Fibroblast of lung (primary cell): ENCODE measurements around the gene NKAIN2. TPM values are rescaled to one million over a fixed set of nuclear protein-coding genes. Genes with fewer than 3 reads are reported as not detected.

Source experiments
- DNase-seq, 2 donors: peaks; one replicate each; pipeline versions ENCODE4 v3.0.0 to v3.0.0-alpha.2; 2010; ENCODE audit warnings: low read depth in 2 of 2
- H2AFZ ChIP-seq: 2 replicates; pipeline ENCODE4 v1.5.1; 2012; ENCODE audit warnings: low read length, control low read depth, inconsistent platforms
- H3K27ac ChIP-seq: 2 replicates; pipeline ENCODE4 v1.5.1; 2011; ENCODE audit warnings: low read length, control low read depth; ENCODE audit not compliant: insufficient read depth
- H3K27me3 ChIP-seq: 2 replicates; pipeline ENCODE4 v1.5.1; 2011; ENCODE audit warnings: mild to moderate bottlenecking, low read length; ENCODE audit not compliant: control insufficient read depth, insufficient read depth
- H3K36me3 ChIP-seq: 2 replicates; pipeline ENCODE4 v1.5.1; 2011; ENCODE audit warnings: low read length; ENCODE audit not compliant: control insufficient read depth, insufficient read depth
- H3K4me1 ChIP-seq: 2 replicates; pipeline ENCODE4 v1.5.1; 2011; ENCODE audit warnings: low read length; ENCODE audit not compliant: control insufficient read depth, insufficient read depth; ENCODE audit errors: extremely low read depth
- H3K4me2 ChIP-seq: 2 replicates; pipeline ENCODE4 v1.5.1; 2011; ENCODE audit warnings: low read length, control low read depth; ENCODE audit not compliant: insufficient read depth; ENCODE audit errors: extremely low read depth
- H3K4me3 ChIP-seq, 4 experiments: fragments of 200-600 bp in 1 of 4; sonication (generic) in 1 of 4; replicated peaks in 1 of 4; 2 replicates each; pipeline ENCODE4 v1.5.1; 2011 to 2016; ENCODE audit warnings: low read length in 4 of 4, low read depth in 3 of 4, mild to moderate bottlenecking in 3 of 4, control low read depth in 2 of 4, inconsistent platforms in 1 of 4, mixed read lengths in 1 of 4; ENCODE audit not compliant: insufficient read depth in 1 of 4; ENCODE audit errors: control extremely low read depth in 1 of 4
- H3K79me2 ChIP-seq: 2 replicates; pipeline ENCODE4 v1.5.1; 2012; ENCODE audit warnings: mild to moderate bottlenecking, low read length, inconsistent platforms; ENCODE audit not compliant: control insufficient read depth, insufficient read depth
- H3K9ac ChIP-seq: 2 replicates; pipeline ENCODE4 v1.5.1; 2011; ENCODE audit warnings: mild to moderate bottlenecking, low read length, control low read depth; ENCODE audit not compliant: insufficient read depth
- H3K9me3 ChIP-seq: 2 replicates; pipeline ENCODE4 v1.5.1; 2012; ENCODE audit warnings: low read depth, low read length; ENCODE audit not compliant: control insufficient read depth, insufficient read depth
- H4K20me1 ChIP-seq: 2 replicates; pipeline ENCODE4 v1.5.1; 2011; ENCODE audit warnings: low read length; ENCODE audit not compliant: control insufficient read depth, insufficient read depth; ENCODE audit errors: extremely low read depth
- CTCF ChIP-seq, 2 donors: IDR thresholded peaks in 1 of 2; conservative IDR thresholded peaks in 1 of 2; 1 replicate in 1 of 2; 2 replicates in 1 of 2; pipeline ENCODE4 v1.5.1; 2011 to 2012; ENCODE audit warnings: low read length in 2 of 2, control low read depth in 1 of 2, inconsistent platforms in 1 of 2, low read depth in 1 of 2, mild to moderate bottlenecking in 1 of 2
- EZH2 ChIP-seq: IDR thresholded peaks from 2 replicates; pipeline ENCODE4 v1.5.1; 2012; ENCODE audit warnings: low read length, control low read depth, mild to moderate bottlenecking; ENCODE audit errors: missing control alignments
- polyA plus RNA-seq, 2 donors: library from polyadenylated mRNA; depleted of rRNA in 1 of 2; stranded (reverse) in 1 of 2; unstranded in 1 of 2; fragments of >200 nt; gene quantifications; 2 replicates each; pipeline ENCODE4 v1.2.1, GENCODE V29; 2011 to 2012; ENCODE audit warnings: missing spikeins in 1 of 2
- total RNA-seq: library from RNA; depleted of rRNA; stranded (reverse); fragments of >200 nt; gene quantifications from 2 replicates; pipeline ENCODE4 v1.2.1, GENCODE V29; 2014

NKAIN2 gene
- total and polyA plus RNA-seq, 2 donors (not counting 1 experiment from before 2014, with no cell fraction given), result not detected

GRCh38 chr6:123804014-123804786 lies 535 bp downstream of the NKAIN2 start:
- H3K4me2 ChIP-seq, result no peak overlapping the region
- DNase-seq, result no peak
- H2AFZ ChIP-seq, result no peak overlapping the region

GRCh38 chr6:123804787-123805540 lies 1.3 kb downstream of the NKAIN2 start:
- TF ChIP-seq CTCF (conservative IDR thresholded peaks at IDR 0.05 in 1 of 2, IDR thresholded peaks at IDR 0.05 in 1 of 2; ENCODE audit: low read depth in 1 of 2, low read length in 2 of 2), result no peak
- TF ChIP-seq EZH2, result no peak
- H3K4me2 ChIP-seq, result no peak overlapping the region
- no peak overlapping the region for H3K4me3 ChIP-seq
- DNase-seq, result no peak
- H3K9me3 ChIP-seq, result no peaks in the 10 kb centered on the region
- H4K20me1 ChIP-seq, result no peaks in the 10 kb centered on the region
- H2AFZ ChIP-seq, result no peak overlapping the region
- H3K79me2 ChIP-seq, result no peaks in the 10 kb centered on the region
- no peaks in the 10 kb centered on the region for H3K4me1 ChIP-seq
- peaks cover 15% of the 10 kb centered on the region for H3K27me3 ChIP-seq
- no peak overlapping the region for H3K9ac ChIP-seq
- no peaks in the 10 kb centered on the region for H3K36me3 ChIP-seq
- no peak overlapping the region for H3K27ac ChIP-seq

More at GRCh38 chr6:123804014-123804786, 535 bp downstream of the NKAIN2 start:
- no peaks in the 10 kb centered on the region for H3K4me1 ChIP-seq
- no peaks in the 10 kb centered on the region for H3K9me3 ChIP-seq
- peaks cover 15% of the 10 kb centered on the region for H3K27me3 ChIP-seq
- peak; percentile 83 for TF ChIP-seq EZH2
- TF ChIP-seq CTCF (conservative IDR thresholded peaks at IDR 0.05 in 1 of 2, IDR thresholded peaks at IDR 0.05 in 1 of 2; ENCODE audit: low read depth in 1 of 2, low read length in 2 of 2), result no peak
- no peaks in the 10 kb centered on the region for H3K79me2 ChIP-seq
- no peak overlapping the region for H3K27ac ChIP-seq
- no peak overlapping the region for H3K9ac ChIP-seq
- H3K36me3 ChIP-seq, result no peaks in the 10 kb centered on the region
- no peaks in the 10 kb centered on the region for H4K20me1 ChIP-seq
- H3K4me3 ChIP-seq, result peak overlapping the region in 1 of 4 experiments; percentile 34

GRCh38 chr6:123805921-123806320 lies 2.3 kb downstream of the NKAIN2 start:
- peaks cover 15% of the 10 kb centered on the region for H3K27me3 ChIP-seq
- H3K4me2 ChIP-seq, result no peak overlapping the region
- no peak overlapping the region for H3K27ac ChIP-seq
- H3K36me3 ChIP-seq, result no peaks in the 10 kb centered on the region
- no peaks in the 10 kb centered on the region for H4K20me1 ChIP-seq
- TF ChIP-seq EZH2 (no peak), CTCF (conservative IDR thresholded peaks at IDR 0.05 in 1 of 2, IDR thresholded peaks at IDR 0.05 in 1 of 2; ENCODE audit: low read depth in 1 of 2, low read length in 2 of 2) (no peak)
- no peaks in the 10 kb centered on the region for H3K4me1 ChIP-seq
- no peak for DNase-seq
- H3K9ac ChIP-seq, result no peak overlapping the region
- H3K9me3 ChIP-seq, result no peaks in the 10 kb centered on the region
- H3K79me2 ChIP-seq, result no peaks in the 10 kb centered on the region
- no peak overlapping the region for H3K4me3 ChIP-seq
- no peak overlapping the region for H2AFZ ChIP-seq
